ENCODE results near the gene VSIG10L2.
"Not testable (repeated sequence)": the region's sequence is repeated elsewhere in the genome, so short reads cannot be mapped to it uniquely, and the experiment has no call there.

Gene VSIG10L2

GRCh38 chr11:125945797-125946520 lies at the start of gene VSIG10L2:
VSIG10L2 (plus strand) TSS chr11:125946044; CDS start chr11:125946056, 12 bp downstream.
- no peak for DNase-seq

GRCh38 chr11:125901872-125902271 lies 44.0 kb upstream of the VSIG10L2 start:
- no peak for DNase-seq

- DNase-seq: no peak
Observed at GRCh38 chr11:125902277-125902926, 43.4 kb upstream of the VSIG10L2 start.

GRCh38 chr11:125902927-125903710 lies 42.7 kb upstream of the VSIG10L2 start, which contains the start of gene PUS3:
PUS3 (minus strand) TSS chr11:125903206; CDS start chr11:125896284, 6,922 bp downstream.
- DNase-seq: peak; percentile 87

- DNase-seq: peak in 1 of 2 experiments; percentile 16
Observed at GRCh38 chr11:125903711-125904659, 41.9 kb upstream of the VSIG10L2 start, which contains the start of gene DDX25. DDX25 (plus strand) TSS chr11:125904508; CDS start chr11:125904518, 10 bp downstream.

GRCh38 chr11:125904678-125905077 lies 41.2 kb upstream of the VSIG10L2 start:
- DNase-seq: no peak

- DNase-seq: no peak
Observed at GRCh38 chr11:125910226-125910849, 35.5 kb upstream of the VSIG10L2 start.

GRCh38 chr11:125914601-125915000 lies 31.2 kb upstream of the VSIG10L2 start:
- DNase-seq: not testable (repeated sequence)

- no peak for DNase-seq
Observed at GRCh38 chr11:125916683-125917347, 29.0 kb upstream of the VSIG10L2 start.

GRCh38 chr11:125918140-125918840 lies 27.6 kb upstream of the VSIG10L2 start:
- DNase-seq: no peak

- no peak for DNase-seq
Observed at GRCh38 chr11:125921042-125921441, 24.8 kb upstream of the VSIG10L2 start.

- DNase-seq: no peak
Observed at GRCh38 chr11:125922156-125922555, 23.7 kb upstream of the VSIG10L2 start.

- DNase-seq: peak; percentile 26 to 38
Observed at GRCh38 chr11:125923012-125923579, 22.7 kb upstream of the VSIG10L2 start.

GRCh38 chr11:125923633-125924032 lies 22.2 kb upstream of the VSIG10L2 start:
- DNase-seq: no peak

GRCh38 chr11:125924384-125925007 lies 21.3 kb upstream of the VSIG10L2 start:
- DNase-seq: no peak

- DNase-seq: no peak
Observed at GRCh38 chr11:125925247-125925740, 20.6 kb upstream of the VSIG10L2 start.

GRCh38 chr11:125925804-125926203 lies 20.0 kb upstream of the VSIG10L2 start:
- no peak for DNase-seq

- DNase-seq: no peak
Observed at GRCh38 chr11:125926682-125927081, 19.2 kb upstream of the VSIG10L2 start.

- DNase-seq: no peak
Observed at GRCh38 chr11:125929445-125930075, 16.3 kb upstream of the VSIG10L2 start.

Data from stimulated activated CD4-positive, alpha-beta T cell treated with anti-CD3 and anti-CD28 coated beads, Interleukin-4, amount 100 ng/mL, for 4 hours (primary cell).